Vagina (tissue), 2 donors: ENCODE results near the gene CLK2. TPM values are rescaled to one million over a fixed set of nuclear protein-coding genes. Genes with fewer than 3 reads are reported as not detected.
A peak's percentile ranks its signal among the peaks of the same experiment; 100 is the strongest.

Experiments used
- DNase-seq, 2 donors: peaks; one replicate each; pipeline ENCODE4 v3.0.0-alpha.2; 2017; ENCODE audit errors: extremely low spot score in 2 of 2
- H3K27ac ChIP-seq: fragments of 200-600 bp; sonication (generic); one replicate; pipeline ENCODE4 v1.5.1; 2019
- H3K27me3 ChIP-seq: fragments of 200-600 bp; sonication (generic); one replicate; pipeline ENCODE4 v1.5.1; 2019
- H3K36me3 ChIP-seq, 2 donors: fragments of 200-600 bp; sonication (generic); one replicate each; pipeline ENCODE4 v1.5.1; 2017 to 2019
- H3K4me1 ChIP-seq: fragments of 200-600 bp; sonication (generic); one replicate; pipeline ENCODE4 v1.5.1; 2019
- H3K4me3 ChIP-seq, 2 donors: fragments of 200-600 bp; sonication (generic); 1 replicate in 1 of 2; 2 replicates in 1 of 2; pipeline ENCODE4 v1.5.1; 2016 to 2019
- H3K9me3 ChIP-seq: fragments of 200-600 bp; sonication (generic); one replicate; pipeline ENCODE4 v1.5.1; 2019
- CTCF ChIP-seq, 3 experiments: fragments of 450-650 bp in 2 of 3; fragments of 200-600 bp in 1 of 3; sonication (generic) in 1 of 3; IDR thresholded peaks; one replicate each; pipeline ENCODE4 v1.5.1; 2017 to 2019; ENCODE audit warnings: antibody characterized with exemption in 3 of 3, mild to moderate bottlenecking in 2 of 3, moderate library complexity in 2 of 3
- POLR2A ChIP-seq, 2 donors: fragments of 450-650 bp; IDR thresholded peaks; one replicate each; pipeline ENCODE4 v1.6.1; 2017; ENCODE audit warnings: antibody characterized with exemption in 2 of 2, mild to moderate bottlenecking in 2 of 2, moderate library complexity in 2 of 2
- POLR2AphosphoS5 ChIP-seq, 2 donors: sonication (generic); formaldehyde crosslinking; IDR thresholded peaks; one replicate each; pipeline ENCODE4 v1.9.0; 2017; ENCODE audit warnings: antibody characterized with exemption in 2 of 2, mild to moderate bottlenecking in 2 of 2, low read depth in 1 of 2; ENCODE audit not compliant: insufficient read depth in 1 of 2
- intact Hi-C: fragments of 100-400 bp; cut with DNase I; formaldehyde crosslinking; loops from one replicate; pipeline ENCODE4 v1.15.1; 2023
- total RNA-seq: library from RNA; depleted of rRNA; stranded (reverse); fragments of >200 nt; gene quantifications from one replicate; pipeline ENCODE4 v1.2.3, GENCODE V29; 2016

CLK2 gene
- 48.1 TPM for total RNA-seq

GRCh38 chr1:155273343-155274245, at the start of gene CLK2:
Gene CLK2 (minus strand): TSS chr1:155273504. CDS start chr1:155270977, 2,527 bp downstream.
- Histone ChIP-seq H3K9me3 (no peaks in the 10 kb centered on the region), H3K36me3 (peaks cover 5 to 23% of the 10 kb centered on the region in 2 donors), H3K27me3 (no peaks in the 10 kb centered on the region), H3K27ac (peak within 1 kb of the TSS; percentile 93), H3K4me3 (peak within 1 kb of the TSS; percentile 81 to 83), H3K4me1 (peaks cover 32% of the 10 kb centered on the region)
- TF ChIP-seq POLR2AphosphoS5 (IDR thresholded peaks at IDR 0.05; ENCODE audit: insufficient read depth in 1 of 2, low read depth in 1 of 2) = peak; percentile 93
- TF ChIP-seq CTCF (IDR thresholded peaks at IDR 0.05) = peak in 1 of 3 experiments; percentile 45
- peak in 1 of 2 donors; percentile 82 for TF ChIP-seq POLR2A (IDR thresholded peaks at IDR 0.05)
- DNase-seq = peak in 1 of 2 donors; percentile 95
- intact Hi-C loops = no loop called here

- TF ChIP-seq POLR2A (IDR thresholded peaks at IDR 0.05) (no peak), POLR2AphosphoS5 (IDR thresholded peaks at IDR 0.05; ENCODE audit: insufficient read depth in 1 of 2, low read depth in 1 of 2) (no peak), CTCF (IDR thresholded peaks at IDR 0.05) (no peak)
- no peaks in the 10 kb centered on the region for H3K27me3 ChIP-seq
- H3K9me3 ChIP-seq = no peaks in the 10 kb centered on the region
- peak overlapping the region; percentile 99 for H3K27ac ChIP-seq
- no peak for DNase-seq
- peaks cover 0 to 10% of the 10 kb centered on the region in 2 donors for H3K36me3 ChIP-seq
- intact Hi-C loops = loop anchor here (5.0 kb wide), 3 partner anchors 45 to 240 kb away; partner anchors contain the start of genes ASH1L and HCN3
- H3K4me3 ChIP-seq = peak overlapping the region; percentile 71 to 94
- H3K4me1 ChIP-seq = peaks cover 56% of the 10 kb centered on the region
Observed at GRCh38 chr1:155322571-155322952, 49.3 kb upstream of the CLK2 start.

GRCh38 chr1:155321639-155322503, 48.6 kb upstream of the CLK2 start:
- H3K4me1 ChIP-seq = peaks cover 52% of the 10 kb centered on the region
- H3K9me3 ChIP-seq = no peaks in the 10 kb centered on the region
- intact Hi-C loops = loop anchor here (5.0 kb wide), 3 partner anchors 45 to 240 kb away; partner anchors contain the start of genes ASH1L and HCN3

More at GRCh38 chr1:155321639-155322503, 48.6 kb upstream of the CLK2 start:
- Histone ChIP-seq H3K4me3 (peak overlapping the region; percentile 71 to 94), H3K27ac (peak overlapping the region; percentile 99), H3K27me3 (no peaks in the 10 kb centered on the region), H3K36me3 (peaks cover 0 to 3% of the 10 kb centered on the region in 2 donors)
- no peak for DNase-seq
- TF ChIP-seq POLR2A (IDR thresholded peaks at IDR 0.05) (no peak), CTCF (IDR thresholded peaks at IDR 0.05) (no peak), POLR2AphosphoS5 (IDR thresholded peaks at IDR 0.05; ENCODE audit: insufficient read depth in 1 of 2, low read depth in 1 of 2) (no peak)
